Anterior cingulate cortex (tissue), 58 donors: ENCODE results near the gene PHF24.
"Not testable (repeated sequence)": the region's sequence is repeated elsewhere in the genome, so short reads cannot be mapped to it uniquely, and the experiment has no call there.

ENCODE experiments used
- DNase-seq, 58 donors: peaks; one replicate each; lab custom pipeline; 2025; lab: John Stamatoyannopoulos, UW

The PHF24 gene

GRCh38 chr9:34957492-34958410 lies at the start of gene PHF24:
PHF24 (plus strand) TSS chr9:34958285; CDS start chr9:34971299, 13,014 bp downstream.
- DNase-seq: peak in 25 of 58 donors; percentile 9 to 76 (median 29)

DNA sequence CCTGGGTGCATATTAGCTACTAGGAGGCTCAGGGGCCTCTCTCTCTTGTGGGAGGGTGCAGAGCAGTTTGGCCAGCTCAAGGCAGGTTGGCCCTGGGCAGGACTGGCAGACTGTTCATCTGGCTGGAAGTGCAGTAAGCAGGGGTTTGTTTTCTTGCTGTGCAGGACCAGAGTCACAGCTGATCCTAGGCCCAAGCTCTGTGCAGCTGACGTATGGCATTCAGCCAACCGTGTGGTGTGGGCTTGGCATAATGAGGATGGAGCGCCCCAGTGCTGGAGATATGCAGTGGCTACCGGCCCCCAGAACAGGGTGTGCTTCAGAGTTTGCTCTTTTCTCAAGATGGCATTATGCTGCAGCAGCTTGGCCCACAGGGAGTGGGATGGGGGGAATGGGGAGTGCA lies 31.0 kb upstream of the PHF24 start:
- peak in 34 of 58 donors; percentile 5 to 52 (median 18) for DNase-seq

GRCh38 chr9:34928921-34929320 lies 29.2 kb upstream of the PHF24 start:
- no peak for DNase-seq

DNA sequence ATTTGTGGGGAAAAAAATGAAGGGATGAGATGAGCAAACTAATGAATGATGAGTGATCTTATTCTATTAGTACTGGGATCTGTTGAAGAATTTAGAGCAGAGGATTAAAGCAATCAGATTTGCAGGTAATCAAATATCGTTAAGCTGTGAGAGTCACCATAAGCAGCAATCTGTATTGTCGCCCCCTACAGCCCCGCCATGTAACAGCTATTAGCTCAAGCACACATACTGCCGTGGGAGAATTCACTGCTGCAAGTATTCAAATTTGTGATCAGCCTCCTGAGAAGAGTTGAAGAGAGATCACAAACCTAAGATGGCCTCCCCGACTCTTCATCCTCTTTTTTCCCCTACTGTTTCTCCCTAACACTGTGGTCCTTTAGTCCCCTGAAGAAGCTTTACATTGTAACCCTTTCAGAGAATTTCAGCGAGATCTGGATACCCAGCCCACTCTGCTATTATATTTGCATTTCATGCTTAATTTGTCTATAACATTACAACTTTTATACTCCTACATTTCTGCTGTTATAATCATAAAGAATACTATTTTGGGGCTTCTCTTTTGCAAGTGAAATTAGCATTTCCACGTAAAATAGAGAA lies 28.5 kb upstream of the PHF24 start:
- DNase-seq: peak in 19 of 58 donors; percentile 0 to 56 (median 12)

DNA sequence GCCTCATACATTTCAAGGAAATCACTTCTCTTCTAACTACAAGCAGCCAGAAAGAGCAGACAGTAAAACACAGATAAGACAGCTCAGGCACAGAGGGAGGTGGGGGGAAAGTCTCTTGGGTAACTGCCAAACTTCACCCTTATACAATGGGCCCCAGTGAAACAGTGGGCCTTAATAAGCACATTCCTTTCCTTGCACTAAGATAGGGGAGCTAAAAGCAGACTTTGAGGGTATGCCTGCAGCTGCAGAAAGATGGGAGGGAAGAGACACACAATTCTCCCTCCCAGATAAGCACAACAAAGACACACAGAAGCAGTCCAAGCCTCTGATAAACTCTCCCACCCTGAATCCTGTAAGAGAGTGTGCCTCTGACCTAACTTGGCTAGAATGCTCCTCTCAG lies 18.1 kb upstream of the PHF24 start:
- not testable (repeated sequence) for DNase-seq

- DNase-seq: no peak
Measured at GRCh38 chr9:34948451-34948850, 9.6 kb upstream of the PHF24 start.

- DNase-seq: peak in 6 of 58 donors; percentile 19 to 56 (median 24)
Measured at GRCh38 chr9:34954225-34954624, 3.9 kb upstream of the PHF24 start.

DNA sequence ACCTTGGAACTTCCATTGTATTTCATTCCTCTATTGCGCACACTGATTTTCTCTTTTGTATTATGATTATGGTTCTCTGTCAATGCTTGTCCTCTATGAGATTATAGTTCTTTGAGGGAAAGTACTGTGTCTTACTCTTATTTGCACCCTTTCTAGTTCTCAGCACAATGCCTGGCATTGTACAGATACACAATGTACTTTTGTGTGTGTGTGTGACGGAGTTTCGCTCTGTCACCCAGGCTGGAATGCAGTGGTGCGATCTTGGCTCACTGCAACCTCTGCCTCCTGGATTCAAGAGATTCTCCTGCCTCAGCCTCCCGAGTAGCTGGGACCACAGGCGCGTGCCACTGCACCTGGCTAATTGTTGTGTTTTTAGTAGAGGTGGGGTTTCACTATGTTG lies 2.0 kb upstream of the PHF24 start:
- DNase-seq: not testable (repeated sequence)

- DNase-seq: no peak
Measured at GRCh38 chr9:34956648-34957047, 1.4 kb upstream of the PHF24 start.

DNA sequence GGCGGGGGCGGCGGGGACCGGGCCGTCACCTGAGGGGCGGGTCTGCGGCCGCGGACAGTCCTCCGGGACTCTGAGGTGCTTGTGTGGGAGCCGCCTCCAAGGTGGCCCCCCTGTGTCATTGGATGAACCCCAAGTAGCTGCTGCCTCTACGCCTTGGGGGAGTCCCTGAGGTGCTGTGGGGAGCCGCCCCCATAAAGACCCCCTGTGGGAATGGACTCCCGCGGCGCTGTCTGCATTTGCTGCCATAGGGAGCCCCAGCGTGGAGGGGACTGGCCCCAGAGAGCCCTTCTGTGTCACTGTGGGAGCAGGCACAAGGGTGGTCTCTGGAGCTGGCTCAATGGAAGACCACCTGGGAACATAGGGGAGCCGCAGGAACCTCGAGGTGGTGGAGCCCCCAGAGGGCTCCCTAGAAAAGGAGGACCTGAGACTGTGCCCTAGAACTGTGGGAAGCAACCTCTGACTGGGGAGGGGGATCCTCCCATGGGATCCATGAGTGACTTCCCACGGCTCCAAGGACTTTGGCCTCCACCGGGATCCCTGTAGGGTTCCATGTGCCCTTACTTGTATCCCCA lies 412 bp downstream of the PHF24 start:
- no peak for DNase-seq

GRCh38 chr9:34959461-34959860 lies 1.4 kb downstream of the PHF24 start:
- DNase-seq: no peak

GRCh38 chr9:34961574-34962490 lies 3.7 kb downstream of the PHF24 start:
- peak in 1 of 58 donors; percentile 38 for DNase-seq

GRCh38 chr9:34962546-34962945 lies 4.5 kb downstream of the PHF24 start:
- DNase-seq: peak in 2 of 58 donors; percentile 15 to 31

DNA sequence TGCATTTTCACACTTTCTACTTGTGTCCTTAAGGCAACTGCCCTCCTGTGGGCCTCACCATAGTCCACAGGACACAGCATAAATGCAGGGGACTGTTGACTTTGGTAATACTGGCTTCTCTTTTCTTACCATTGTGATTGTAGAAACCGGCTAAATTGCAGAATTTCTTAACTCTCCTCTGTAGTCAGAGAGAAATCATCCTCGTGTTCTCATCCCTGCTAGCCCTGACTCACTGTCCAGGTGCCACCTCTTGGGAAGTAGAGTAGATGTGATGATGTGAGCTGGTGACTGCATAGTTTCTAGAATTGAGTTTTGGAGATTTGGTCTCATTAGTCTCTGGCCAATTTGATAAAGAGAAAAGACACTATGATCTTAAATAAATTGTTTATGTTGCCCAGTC lies 5.5 kb downstream of the PHF24 start:
- no peak for DNase-seq

- DNase-seq: no peak
Measured at GRCh38 chr9:34964458-34964857, 6.4 kb downstream of the PHF24 start.

GRCh38 chr9:34971146-34971811 lies 13.2 kb downstream of the PHF24 start:
- DNase-seq: no peak

DNA sequence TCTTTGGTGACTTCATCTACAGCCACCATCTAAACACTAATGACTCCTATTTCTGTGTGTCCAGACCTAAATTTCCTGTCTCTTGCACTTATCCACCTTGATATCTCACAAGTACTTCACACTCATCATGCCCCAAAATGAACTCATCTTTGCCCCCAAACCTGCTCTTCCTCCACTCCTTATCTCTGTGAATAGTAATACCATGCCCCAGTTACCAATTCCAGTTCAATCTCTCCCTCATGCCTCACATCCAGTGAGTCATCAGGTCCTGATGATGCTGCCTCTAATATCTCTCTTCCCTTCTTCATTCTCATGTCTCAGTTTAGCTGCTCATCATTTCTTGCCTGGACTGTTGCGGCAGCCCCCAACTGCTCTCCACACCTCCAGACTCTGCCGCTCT lies 16.6 kb downstream of the PHF24 start:
- DNase-seq: no peak

GRCh38 chr9:34976441-34976840 lies 18.4 kb downstream of the PHF24 start:
- no peak for DNase-seq

GRCh38 chr9:34976992-34977391 lies 18.9 kb downstream of the PHF24 start:
- no peak for DNase-seq
